Measurements from ENCODE around the gene ITPKB.

ITPKB gene

DNA sequence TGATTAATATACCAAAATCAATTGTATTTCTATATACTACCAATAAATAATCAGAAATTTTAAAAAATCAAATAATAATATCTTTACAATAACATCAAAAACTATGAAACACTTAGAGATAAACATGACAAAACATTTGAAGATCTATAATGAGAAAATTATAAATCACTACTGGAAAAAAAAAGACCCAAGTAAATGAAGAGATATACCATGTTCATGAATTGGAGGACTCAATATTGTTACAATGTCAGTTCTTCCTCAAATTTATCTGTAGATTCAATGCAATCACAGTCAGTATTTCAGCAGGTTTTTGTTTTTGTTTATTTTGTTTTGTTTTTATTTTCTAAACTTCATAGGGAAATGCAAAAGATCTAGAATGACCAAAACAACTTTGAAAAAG, 4.2 kb upstream of the ITPKB start:
- H3K56ac ChIP-seq (ENCODE audit: low read length): no peak overlapping the region
- H3K18ac ChIP-seq (ENCODE audit: low read length): no peak overlapping the region
- H3K27me3 ChIP-seq (ENCODE audit: insufficient read depth, low read length, poor library complexity): no peaks in the 10 kb centered on the region
- no peak for DNase-seq
- no peak overlapping the region for H3K23ac ChIP-seq (ENCODE audit: low read length)
- H2BK120ac ChIP-seq (ENCODE audit: low read depth, low read length): no peak overlapping the region
- no peak overlapping the region for H4K5ac ChIP-seq (ENCODE audit: low read length)
- no peaks in the 10 kb centered on the region for H3K79me2 ChIP-seq (ENCODE audit: control insufficient read depth, insufficient read depth, low read length)
- no peak overlapping the region for H2BK15ac ChIP-seq (replicated peaks; ENCODE audit: low read depth)
- no peaks in the 10 kb centered on the region for H3K36me3 ChIP-seq (ENCODE audit: control insufficient read depth, insufficient read depth, low read length)
- no peak overlapping the region for H3K9ac ChIP-seq (ENCODE audit: low read length)
- no peaks in the 10 kb centered on the region for H3K79me1 ChIP-seq (ENCODE audit: low read length)
- H3K4me1 ChIP-seq (ENCODE audit: control insufficient read depth, low read depth, low read length): no peaks in the 10 kb centered on the region
- H3K4me3 ChIP-seq (ENCODE audit: low read length): no peak overlapping the region
- no peak overlapping the region for H3K4me2 ChIP-seq (ENCODE audit: low read length)
- no peak overlapping the region for H4K8ac ChIP-seq (ENCODE audit: low read depth, low read length)
- no peak overlapping the region for H3K27ac ChIP-seq (ENCODE audit: low read depth, low read length)
- H2BK5ac ChIP-seq (ENCODE audit: low read length): no peak overlapping the region
- H3K4ac ChIP-seq (ENCODE audit: low read depth, low read length): no peak overlapping the region
- H2AK5ac ChIP-seq (ENCODE audit: low read length): no peak overlapping the region

DNA sequence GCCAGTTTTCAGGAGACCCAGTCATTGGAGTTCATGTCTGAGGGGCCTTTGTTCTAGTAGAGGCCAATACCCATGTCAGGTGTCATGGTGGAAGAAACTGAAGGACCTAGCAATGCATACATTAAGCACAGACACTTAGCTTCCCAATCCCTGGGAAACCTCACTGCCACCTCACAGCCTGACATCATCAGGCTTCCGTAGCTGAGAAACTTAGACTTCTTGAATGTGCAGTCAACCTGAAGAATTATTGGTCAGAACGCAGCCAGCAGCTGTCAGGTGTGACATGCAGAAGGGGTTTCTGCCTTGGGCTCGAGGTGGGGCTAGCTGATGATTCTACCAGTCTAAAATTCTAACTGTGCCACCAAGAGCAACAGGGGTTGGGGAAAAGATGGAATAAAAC, 1.9 kb upstream of the ITPKB start:
- Histone ChIP-seq H4K5ac (ENCODE audit: low read length) (no peak overlapping the region), H2AK5ac (ENCODE audit: low read length) (peak overlapping the region; percentile 90), H3K4me1 (ENCODE audit: control insufficient read depth, low read depth, low read length) (no peaks in the 10 kb centered on the region), H3K27me3 (ENCODE audit: insufficient read depth, low read length, poor library complexity) (no peaks in the 10 kb centered on the region), H2BK5ac (ENCODE audit: low read length) (no peak overlapping the region), H3K27ac (ENCODE audit: low read depth, low read length) (no peak overlapping the region), H3K79me1 (ENCODE audit: low read length) (no peaks in the 10 kb centered on the region), H3K23ac (ENCODE audit: low read length) (no peak overlapping the region), H3K18ac (ENCODE audit: low read length) (no peak overlapping the region), H3K79me2 (ENCODE audit: control insufficient read depth, insufficient read depth, low read length) (no peaks in the 10 kb centered on the region), H3K4ac (ENCODE audit: low read depth, low read length) (no peak overlapping the region), H4K8ac (ENCODE audit: low read depth, low read length) (no peak overlapping the region), H3K56ac (ENCODE audit: low read length) (no peak overlapping the region), H3K9ac (ENCODE audit: low read length) (no peak overlapping the region), H3K4me2 (ENCODE audit: low read length) (no peak overlapping the region), H2BK15ac (replicated peaks; ENCODE audit: low read depth) (no peak overlapping the region), H3K4me3 (ENCODE audit: low read length) (no peak overlapping the region), H2BK120ac (ENCODE audit: low read depth, low read length) (no peak overlapping the region), H3K36me3 (ENCODE audit: control insufficient read depth, insufficient read depth, low read length) (no peaks in the 10 kb centered on the region)
- DNase-seq: no peak
- no CpG with 5 or more reads among the region's 3 CpGs for WGBS (ENCODE audit: extremely low coverage, insufficient coverage, low lambda C conversion rate)

DNA sequence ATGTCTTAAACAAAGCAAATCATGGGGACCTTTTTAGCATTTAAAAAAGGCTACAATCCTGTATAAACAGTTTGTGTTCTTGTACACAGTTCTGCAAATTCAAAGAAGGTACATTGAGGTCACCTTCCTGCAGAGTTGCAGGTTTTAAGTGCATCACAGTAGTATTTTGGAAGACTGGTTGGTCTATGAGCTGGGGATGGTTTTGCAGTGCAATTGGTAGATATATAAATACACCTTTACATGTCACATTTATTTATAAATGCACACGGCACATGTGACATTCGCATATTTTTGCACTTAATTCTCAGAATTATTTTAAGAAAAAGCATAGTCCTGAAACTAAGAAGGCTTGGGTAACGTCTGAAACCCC, 599 bp upstream of the ITPKB start:
- H2BK5ac ChIP-seq (ENCODE audit: low read length): no peak overlapping the region
- H3K4me3 ChIP-seq (ENCODE audit: low read length): no peak overlapping the region
- no peak overlapping the region for H4K8ac ChIP-seq (ENCODE audit: low read depth, low read length)
- H3K79me2 ChIP-seq (ENCODE audit: control insufficient read depth, insufficient read depth, low read length): peaks cover 2% of the 10 kb centered on the region
- peak overlapping the region; percentile 43 for H3K56ac ChIP-seq (ENCODE audit: low read length)
- no peak overlapping the region for H2BK120ac ChIP-seq (ENCODE audit: low read depth, low read length)
- H3K4ac ChIP-seq (ENCODE audit: low read depth, low read length): no peak overlapping the region
- H2AK5ac ChIP-seq (ENCODE audit: low read length): no peak overlapping the region
- H3K9ac ChIP-seq (ENCODE audit: low read length): no peak overlapping the region
- H3K79me1 ChIP-seq (ENCODE audit: low read length): peaks cover 2% of the 10 kb centered on the region
- H2BK15ac ChIP-seq (replicated peaks; ENCODE audit: low read depth): peak overlapping the region; percentile 76
- no peaks in the 10 kb centered on the region for H3K27me3 ChIP-seq (ENCODE audit: insufficient read depth, low read length, poor library complexity)
- no peak overlapping the region for H3K27ac ChIP-seq (ENCODE audit: low read depth, low read length)
- no peak overlapping the region for H3K4me2 ChIP-seq (ENCODE audit: low read length)
- no peak overlapping the region for H3K18ac ChIP-seq (ENCODE audit: low read length)
- WGBS (ENCODE audit: extremely low coverage, insufficient coverage, low lambda C conversion rate): no CpG with 5 or more reads among the region's 3 CpGs
- DNase-seq: no peak
- H4K5ac ChIP-seq (ENCODE audit: low read length): no peak overlapping the region
- H3K36me3 ChIP-seq (ENCODE audit: control insufficient read depth, insufficient read depth, low read length): no peaks in the 10 kb centered on the region
- no peaks in the 10 kb centered on the region for H3K4me1 ChIP-seq (ENCODE audit: control insufficient read depth, low read depth, low read length)
- H3K23ac ChIP-seq (ENCODE audit: low read length): no peak overlapping the region

DNA sequence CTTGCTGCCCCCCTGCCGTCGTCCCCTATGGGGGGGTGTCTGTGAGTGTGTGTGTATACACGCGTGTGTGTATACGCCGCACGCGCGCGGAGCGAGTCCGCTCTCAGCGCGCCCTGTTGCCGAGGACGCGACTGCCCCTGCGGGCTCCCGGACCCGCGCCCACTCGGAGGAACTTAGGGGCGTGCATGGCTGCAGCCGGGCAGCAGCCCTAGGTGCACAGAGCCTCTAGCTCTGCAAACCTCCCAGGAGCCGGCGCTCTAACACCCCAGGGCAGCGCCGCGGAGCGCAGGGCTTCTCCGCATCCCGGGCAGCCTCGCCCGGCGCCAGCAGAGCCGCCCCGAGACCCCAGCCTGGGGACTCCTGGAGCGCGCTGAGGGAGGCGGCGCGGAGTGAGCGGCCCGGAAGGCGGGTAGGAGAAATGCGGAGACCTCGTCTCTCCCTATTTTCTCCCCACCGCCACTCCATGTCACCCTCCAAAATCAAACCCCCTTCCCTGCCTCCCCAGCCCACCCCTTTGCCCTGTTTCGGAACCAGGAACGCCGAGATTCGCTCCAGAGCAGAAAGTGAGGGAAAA, 574 bp downstream of the ITPKB start:
- Histone ChIP-seq H4K5ac (ENCODE audit: low read length) (no peak overlapping the region), H3K4me1 (ENCODE audit: control insufficient read depth, low read depth, low read length) (no peaks in the 10 kb centered on the region), H3K4me3 (ENCODE audit: low read length) (peak overlapping the region; percentile 20), H4K8ac (ENCODE audit: low read depth, low read length) (peak overlapping the region; percentile 90), H3K18ac (ENCODE audit: low read length) (peak overlapping the region; percentile 22), H2BK15ac (replicated peaks; ENCODE audit: low read depth) (no peak overlapping the region), H3K79me2 (ENCODE audit: control insufficient read depth, insufficient read depth, low read length) (peaks cover 5% of the 10 kb centered on the region), H3K4me2 (ENCODE audit: low read length) (peak overlapping the region; percentile 93), H3K79me1 (ENCODE audit: low read length) (peaks cover 4% of the 10 kb centered on the region), H3K36me3 (ENCODE audit: control insufficient read depth, insufficient read depth, low read length) (no peaks in the 10 kb centered on the region), H2BK5ac (ENCODE audit: low read length) (peak overlapping the region; percentile 48), H3K23ac (ENCODE audit: low read length) (peak overlapping the region; percentile 32), H3K27me3 (ENCODE audit: insufficient read depth, low read length, poor library complexity) (no peaks in the 10 kb centered on the region), H2AK5ac (ENCODE audit: low read length) (no peak overlapping the region), H3K9ac (ENCODE audit: low read length) (peak overlapping the region; percentile 64), H2BK120ac (ENCODE audit: low read depth, low read length) (peak overlapping the region; percentile 74), H3K27ac (ENCODE audit: low read depth, low read length) (peak overlapping the region; percentile 50), H3K4ac (ENCODE audit: low read depth, low read length) (peak overlapping the region; percentile 96), H3K56ac (ENCODE audit: low read length) (peak overlapping the region; percentile 83)
- peak; percentile 62 for DNase-seq
- no CpG with 5 or more reads among the region's 52 CpGs for WGBS (ENCODE audit: extremely low coverage, insufficient coverage, low lambda C conversion rate)

DNA sequence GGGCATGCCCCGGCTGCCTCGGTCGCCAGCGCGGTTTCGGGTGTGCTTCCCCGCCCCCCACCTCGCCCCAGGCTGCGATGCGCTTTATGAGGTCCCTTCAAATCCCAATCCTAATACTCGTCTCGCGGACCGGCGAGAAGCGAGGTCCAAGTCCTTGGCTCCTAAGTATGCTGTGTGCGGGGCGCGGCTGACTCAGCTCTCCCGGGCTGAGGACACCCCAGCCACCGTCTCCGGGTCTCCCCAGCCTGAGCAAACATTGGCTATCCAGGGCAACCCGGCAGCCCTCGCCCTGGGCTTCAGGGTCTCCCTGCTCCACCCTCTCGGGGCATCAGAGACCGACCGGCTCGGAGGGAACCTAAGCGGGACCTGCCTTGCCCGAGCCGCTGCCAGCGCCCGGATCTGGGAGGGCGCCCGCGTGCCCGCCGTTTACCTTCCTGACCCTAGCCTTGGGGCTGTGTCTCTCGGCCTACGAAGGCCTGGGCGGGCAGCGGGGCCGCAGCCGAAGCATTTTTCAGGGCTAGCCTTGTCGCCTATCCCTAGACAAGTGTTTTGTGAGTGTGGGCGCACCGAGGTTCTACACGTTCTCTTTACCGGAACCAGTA, 1.2 kb downstream of the ITPKB start:
- peaks cover 6% of the 10 kb centered on the region for H3K79me1 ChIP-seq (ENCODE audit: low read length)

More for the DNA sequence above, 1.2 kb downstream of the ITPKB start:
- H3K9ac ChIP-seq (ENCODE audit: low read length): peak overlapping the region; percentile 64
- no CpG with 5 or more reads among the region's 49 CpGs for WGBS (ENCODE audit: extremely low coverage, insufficient coverage, low lambda C conversion rate)
- H2BK5ac ChIP-seq (ENCODE audit: low read length): peak overlapping the region; percentile 48
- no peak overlapping the region for H4K5ac ChIP-seq (ENCODE audit: low read length)
- no peaks in the 10 kb centered on the region for H3K27me3 ChIP-seq (ENCODE audit: insufficient read depth, low read length, poor library complexity)
- peak overlapping the region; percentile 39 for H2BK120ac ChIP-seq (ENCODE audit: low read depth, low read length)
- H2AK5ac ChIP-seq (ENCODE audit: low read length): no peak overlapping the region
- H3K4ac ChIP-seq (ENCODE audit: low read depth, low read length): peak overlapping the region; percentile 60
- no peak overlapping the region for H4K8ac ChIP-seq (ENCODE audit: low read depth, low read length)
- peak overlapping the region; percentile 20 for H3K4me3 ChIP-seq (ENCODE audit: low read length)
- H3K4me1 ChIP-seq (ENCODE audit: control insufficient read depth, low read depth, low read length): no peaks in the 10 kb centered on the region
- peak overlapping the region; percentile 32 for H3K23ac ChIP-seq (ENCODE audit: low read length)
- peak overlapping the region; percentile 50 for H3K27ac ChIP-seq (ENCODE audit: low read depth, low read length)
- H3K4me2 ChIP-seq (ENCODE audit: low read length): peak overlapping the region; percentile 93
- peak; percentile 72 for DNase-seq
- H3K56ac ChIP-seq (ENCODE audit: low read length): peak overlapping the region; percentile 83
- H3K18ac ChIP-seq (ENCODE audit: low read length): peak overlapping the region; percentile 22
- H3K79me2 ChIP-seq (ENCODE audit: control insufficient read depth, insufficient read depth, low read length): peaks cover 8% of the 10 kb centered on the region
- H3K36me3 ChIP-seq (ENCODE audit: control insufficient read depth, insufficient read depth, low read length): no peaks in the 10 kb centered on the region
- H2BK15ac ChIP-seq (replicated peaks; ENCODE audit: low read depth): no peak overlapping the region

Measured in mesendoderm (in vitro differentiated cells).